ENCODE measurements around the gene PDGFB. TPM values are rescaled to one million over a fixed set of nuclear protein-coding genes. Genes with fewer than 3 reads are reported as not detected.

PDGFB gene
- total RNA-seq, 1 experiment from 2014 or later, result 78.0 TPM

- Histone ChIP-seq H3K4me3 (ENCODE audit: low read depth in 2 of 2, low read length in 2 of 2) (0 out of 4 replicates have a peak overlapping the region, but pooled peaks of 1 of the 2 experiments have one; percentile 4), H3K27ac (ENCODE audit: low read length) (peak overlapping the region; percentile 72), H3K9me3 (ENCODE audit: control insufficient read depth, insufficient read depth, low read depth, low read length) (no peaks in the 10 kb centered on the region), H3K36me3 (ENCODE audit: control insufficient read depth, insufficient read depth, low read length) (no peaks in the 10 kb centered on the region), H3K4me1 (ENCODE audit: control insufficient read depth, insufficient read depth, low read length) (peaks cover 59% of the 10 kb centered on the region), H3K27me3 (ENCODE audit: control insufficient read depth, insufficient read depth, low read length) (no peaks in the 10 kb centered on the region)
- BruUV-seq (replicated peaks), result no TSS peak
- ChIA-PET POLR2A (no interaction called here), CTCF (no interaction called here)
- intact Hi-C loops (cut with micrococcal nuclease; ENCODE audit: unreplicated experiment), result loop anchor here (5.0 kb wide), 1 partner anchor 35 kb away; no protein-coding TSS in a partner anchor
- DNase-seq (ENCODE audit: low read depth, low spot score), result no peak
- TF ChIP-seq REST (IDR thresholded peaks at IDR 0.05; ENCODE audit: insufficient read depth in 1 of 2, low read depth in 2 of 2, low read length in 1 of 2) (no peak), POLR2AphosphoS5 (IDR thresholded peaks at IDR 0.05; ENCODE audit: low read depth, low read length) (peak; percentile 46; the same call in 1 of the 2 replicates), CTCF (IDR thresholded peaks at IDR 0.05) (no peak), TCF7L2 (IDR thresholded peaks at IDR 0.05; ENCODE audit: low read depth, low read length) (peak; percentile 34; the same call in 1 of the 2 replicates), SIN3A (IDR thresholded peaks at IDR 0.05; ENCODE audit: borderline replicate concordance, insufficient read depth, low read depth, low read length) (no peak)
- peak; percentile 80 for ATAC-seq
- in situ Hi-C loops (cut with HindIII; ENCODE audit: low pct_unique_long_range_greater_than_20kb, low sequenced_read_pairs), result no loop called here
Observed at GRCh38 chr22:39292561-39293074, 47.8 kb upstream of the PDGFB start.

GRCh38 chr22:39292031-39292462, 47.3 kb upstream of the PDGFB start:
- BruUV-seq (replicated peaks), result no TSS peak
- CTCF ChIA-PET, result no interaction called here
- H3K27me3 ChIP-seq (ENCODE audit: control insufficient read depth, insufficient read depth, low read length), result no peaks in the 10 kb centered on the region
- peak overlapping the region; percentile 72 for H3K27ac ChIP-seq (ENCODE audit: low read length)
- no peaks in the 10 kb centered on the region for H3K36me3 ChIP-seq (ENCODE audit: control insufficient read depth, insufficient read depth, low read length)
- ATAC-seq, result peak; percentile 20
- no peaks in the 10 kb centered on the region for H3K9me3 ChIP-seq (ENCODE audit: control insufficient read depth, insufficient read depth, low read depth, low read length)
- no peak for DNase-seq (ENCODE audit: low read depth, low spot score)
- POLR2A ChIA-PET, result no interaction called here
- H3K4me3 ChIP-seq (ENCODE audit: low read depth in 2 of 2, low read length in 2 of 2), result 0 out of 4 replicates have a peak overlapping the region, but pooled peaks of 1 of the 2 experiments have one; percentile 4
- TF ChIP-seq SIN3A (IDR thresholded peaks at IDR 0.05; ENCODE audit: borderline replicate concordance, insufficient read depth, low read depth, low read length) (no peak), TCF7L2 (IDR thresholded peaks at IDR 0.05; ENCODE audit: low read depth, low read length) (peak; percentile 18; the same call in 1 of the 2 replicates), CTCF (IDR thresholded peaks at IDR 0.05) (no peak), POLR2AphosphoS5 (IDR thresholded peaks at IDR 0.05; ENCODE audit: low read depth, low read length) (no peak), REST (IDR thresholded peaks at IDR 0.05; ENCODE audit: insufficient read depth in 1 of 2, low read depth in 2 of 2, low read length in 1 of 2) (no peak)
- in situ Hi-C loops (cut with HindIII; ENCODE audit: low pct_unique_long_range_greater_than_20kb, low sequenced_read_pairs), result no loop called here
- peaks cover 59% of the 10 kb centered on the region for H3K4me1 ChIP-seq (ENCODE audit: control insufficient read depth, insufficient read depth, low read length)
- intact Hi-C loops (cut with micrococcal nuclease; ENCODE audit: unreplicated experiment), result loop anchor here (5.0 kb wide), 1 partner anchor 35 kb away; no protein-coding TSS in a partner anchor
